Heart left ventricle (tissue), 16 donors: ENCODE data around the gene DMRTC2. TPM values are rescaled to one million over a fixed set of nuclear protein-coding genes. Genes with fewer than 3 reads are reported as not detected.
A peak's percentile ranks its signal among the peaks of the same experiment; 100 is the strongest.

Experiments used
- ATAC-seq, 4 donors: fragments of 200-7000 bp; cut with Tn5 transposase; one replicate each; pipeline ENCODE4 v1.9.1; 2020 to 2022; ENCODE audit warnings: moderate library complexity in 4 of 4, mild to moderate bottlenecking in 3 of 4, moderate number of reproducible peaks in 1 of 4
- DNase-seq, 5 donors: peaks; one replicate each; pipeline ENCODE4 v3.0.0-alpha.2; 2020
- H3K27ac ChIP-seq, 12 donors: fragments of 200-600 bp; sonication (generic) in 4 of 12; one replicate each; pipeline versions ENCODE4 v1.5.0 to v1.8.0; 2016 to 2022; ENCODE audit warnings: mild to moderate bottlenecking in 2 of 12
- H3K27me3 ChIP-seq, 9 donors: fragments of 200-600 bp; sonication (generic) in 2 of 9; one replicate each; pipeline versions ENCODE4 v1.5.1 to v1.8.0; 2016 to 2022; ENCODE audit warnings: mild to moderate bottlenecking in 3 of 9
- H3K36me3 ChIP-seq, 9 donors: fragments of 200-600 bp; sonication (generic) in 2 of 9; one replicate each; pipeline versions ENCODE4 v1.5.0 to v1.8.0; 2018 to 2022; ENCODE audit warnings: mild to moderate bottlenecking in 2 of 9
- H3K4me1 ChIP-seq, 12 donors: fragments of 200-600 bp; sonication (generic) in 4 of 12; one replicate each; pipeline versions ENCODE4 v1.5.0 to v1.8.0; 2016 to 2022; ENCODE audit warnings: mild to moderate bottlenecking in 3 of 12
- H3K4me3 ChIP-seq, 12 donors: fragments of 200-600 bp; sonication (generic) in 4 of 12; one replicate each; pipeline versions ENCODE4 v1.5.0 to v1.8.0; 2017 to 2022; ENCODE audit warnings: mild to moderate bottlenecking in 9 of 12, moderate library complexity in 4 of 12
- H3K9me3 ChIP-seq, 12 donors: fragments of 200-600 bp; sonication (generic) in 4 of 12; one replicate each; pipeline versions ENCODE4 v1.5.0 to v1.8.0; 2016 to 2022; ENCODE audit warnings: mild to moderate bottlenecking in 1 of 12
- POLR2A ChIP-seq, 2 donors: fragments of 450-650 bp; IDR thresholded peaks; one replicate each; pipeline ENCODE4 v1.6.1; 2017; ENCODE audit warnings: antibody characterized with exemption in 2 of 2, mild to moderate bottlenecking in 2 of 2, moderate library complexity in 2 of 2
- WGBS, 4 donors: extraction: QIAGEN DNeasy Blood & Tissue Kit in 2 of 4; methylation state at CpG; one replicate each; pipeline versions ENCODE4 v1.1.5 to v1.1.7; 2013 to 2018; 5-methylcytosine and 5-hydroxymethylcytosine counted together
- intact Hi-C, 10 donors: fragments of 100-400 bp; cut with DNase I; formaldehyde crosslinking; loops; one replicate each; pipeline versions ENCODE4 v1.11.1 to v1.14.2; 2022
- polyA plus RNA-seq, 2 donors: library from polyadenylated mRNA; stranded (reverse); fragments of 200-250 nt; gene quantifications; one replicate each; pipeline ENCODE4 v1.2.3, GENCODE V29; 2013
- total RNA-seq, 9 donors: library from RNA; depleted of rRNA in 2 of 9; stranded (reverse); fragments of >200 nt in 2 of 9; fragmentation: NEBNext Ultra II Directional in 3 of 9; extraction: Animal tissue kit (Norgen Biotek cat#: 25700) in 3 of 9; gene quantifications; one replicate each; pipeline versions ENCODE4 v1.1.0 to v1.2.4, GENCODE V29; 2016 to 2023
- TF ChIP-seq, protein P1 (sequence below), 12 donors: fragments of 200-600 bp; sonication (generic) in 4 of 12; IDR thresholded peaks; one replicate each; pipeline versions ENCODE4 v1.5.0 to v1.8.0; 2018 to 2022; ENCODE audit warnings: antibody characterized with exemption in 12 of 12, mild to moderate bottlenecking in 5 of 12
- donor health status: ischemic (EF 13 %, LVEDD 7.1; RV severe dilation, severe dysfunction).
- donor health status: healthy with polysubstance abuse.
- donor health status: DM: no; HTN: yes; CAD: no.
- donor health status: DM: no; HTN: no; CAD: no.
- donor health status: ischemic (EF 25% LVEDD 6.9; RV normal size, moderate dysfunction).
- donor health status: ischemic (EF 25% LVEDD 5.7; RV mildly dilated, moderate dysfunction).
- donor health status: healthy.
- donor health status: DM: yes; HTN: yes; CAD: no.
- donor health status: ischemic (EF 35%, LVEDD 5.7; RV mildly dilated, moderate dysfunction).
- donor health status: nonischemic (EF 11% LVEDD 7.7; RV severe dilation, severe dysfunction).
- donor health status: DM: yes; HTN: yes; CAD: no.
- donor health status: PGD.
- donor health status: ischemic (EF 29% LVEDD 5.4; RV normal size, mild dysfunction).
- donor health status: nonischemic (EF 23%, LVEDD 6.1; RV moderate dilation, normal function).

DMRTC2 gene
- total and polyA plus RNA-seq, 11 donors: not detected

DNA sequence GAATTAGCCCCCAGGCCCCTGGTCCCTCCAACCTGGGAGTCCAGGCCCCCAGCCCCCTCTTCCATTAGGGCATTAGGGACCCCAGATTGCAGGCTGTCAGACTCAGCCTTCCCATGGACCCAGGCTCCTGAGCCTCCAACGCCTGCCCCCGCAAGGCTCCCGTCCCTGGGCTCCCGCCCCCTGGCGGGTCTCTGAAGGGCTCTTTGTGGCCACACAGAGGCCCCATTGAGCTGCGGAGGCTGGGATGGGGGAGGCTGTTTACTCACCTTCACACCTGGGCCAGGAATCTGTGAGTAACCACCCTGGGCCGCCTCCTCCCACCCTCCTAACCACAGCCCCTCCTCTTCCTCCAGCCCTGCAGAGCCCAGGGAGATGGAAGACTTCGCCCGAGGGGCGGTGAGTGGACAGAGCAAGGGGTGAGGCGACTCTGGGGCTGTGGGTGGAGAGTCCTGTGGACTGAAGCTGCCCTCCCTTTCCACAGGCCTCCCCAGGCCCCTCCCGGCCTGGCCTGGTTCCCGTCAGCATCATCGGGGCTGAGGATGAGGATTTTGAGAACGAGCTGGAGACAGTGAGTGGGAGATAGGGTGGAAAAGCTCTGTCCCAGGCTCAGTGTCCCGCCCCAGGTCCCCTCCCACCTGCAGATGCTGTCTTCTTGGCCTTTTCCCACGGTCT is 43.0 kb downstream of the DMRTC2 start:
- Histone ChIP-seq H3K27me3 (no peaks in the 10 kb centered on the region), H3K27ac (peak overlapping the region in 1 of 12 donors; percentile 84), H3K9me3 (no peaks in the 10 kb centered on the region), H3K4me1 (peaks cover 0 to 42% (median 29%) of the 10 kb centered on the region in 12 donors), H3K36me3 (peaks cover 0 to 52% (median 25%) of the 10 kb centered on the region in 9 donors), H3K4me3 (peak overlapping the region in 1 of 12 donors; percentile 98)
- TF ChIP-seq, protein P1, sequence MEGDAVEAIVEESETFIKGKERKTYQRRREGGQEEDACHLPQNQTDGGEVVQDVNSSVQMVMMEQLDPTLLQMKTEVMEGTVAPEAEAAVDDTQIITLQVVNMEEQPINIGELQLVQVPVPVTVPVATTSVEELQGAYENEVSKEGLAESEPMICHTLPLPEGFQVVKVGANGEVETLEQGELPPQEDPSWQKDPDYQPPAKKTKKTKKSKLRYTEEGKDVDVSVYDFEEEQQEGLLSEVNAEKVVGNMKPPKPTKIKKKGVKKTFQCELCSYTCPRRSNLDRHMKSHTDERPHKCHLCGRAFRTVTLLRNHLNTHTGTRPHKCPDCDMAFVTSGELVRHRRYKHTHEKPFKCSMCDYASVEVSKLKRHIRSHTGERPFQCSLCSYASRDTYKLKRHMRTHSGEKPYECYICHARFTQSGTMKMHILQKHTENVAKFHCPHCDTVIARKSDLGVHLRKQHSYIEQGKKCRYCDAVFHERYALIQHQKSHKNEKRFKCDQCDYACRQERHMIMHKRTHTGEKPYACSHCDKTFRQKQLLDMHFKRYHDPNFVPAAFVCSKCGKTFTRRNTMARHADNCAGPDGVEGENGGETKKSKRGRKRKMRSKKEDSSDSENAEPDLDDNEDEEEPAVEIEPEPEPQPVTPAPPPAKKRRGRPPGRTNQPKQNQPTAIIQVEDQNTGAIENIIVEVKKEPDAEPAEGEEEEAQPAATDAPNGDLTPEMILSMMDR (IDR thresholded peaks at IDR 0.05): no peak
- TF ChIP-seq POLR2A (IDR thresholded peaks at IDR 0.05): no peak
- WGBS, 4 donors: 58 to 68% (median 64%) methylated on average over 15 to 17 of the region's 17 CpGs
- ATAC-seq: no peak
- peak in 1 of 5 donors; percentile 31 for DNase-seq
- intact Hi-C loops: loop anchor here in 3 of 10 donors (5.0 kb wide), 2 partner anchors 39 to 44 kb away; partner anchors contain the start of gene ERFL (in 1 of the 3)

DNA sequence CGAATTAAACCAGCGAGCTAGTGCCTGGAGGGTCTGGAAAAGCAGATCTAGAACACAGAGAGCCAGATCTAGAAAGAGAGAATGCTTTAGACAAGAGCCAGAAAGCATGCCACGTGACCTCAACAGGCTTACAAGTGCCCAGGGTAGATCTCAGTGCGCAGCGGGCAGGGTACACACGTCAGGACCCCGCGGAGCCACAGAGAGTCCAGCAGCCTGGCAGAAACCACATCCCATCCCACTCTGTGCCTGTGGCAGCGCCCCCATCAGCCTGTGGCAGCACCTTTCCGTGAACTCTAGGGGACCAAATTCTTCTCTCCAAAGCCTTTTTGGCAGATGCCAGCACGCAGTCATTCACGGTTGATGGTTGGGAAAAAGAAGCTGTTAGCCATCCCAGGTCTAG is 44.1 kb downstream of the DMRTC2 start:
- Histone ChIP-seq H3K27ac (peak overlapping the region in 1 of 12 donors; percentile 84), H3K36me3 (peaks cover 0 to 55% (median 27%) of the 10 kb centered on the region in 9 donors), H3K4me3 (no peak overlapping the region), H3K9me3 (no peaks in the 10 kb centered on the region), H3K4me1 (peaks cover 0 to 40% (median 28%) of the 10 kb centered on the region in 12 donors), H3K27me3 (no peaks in the 10 kb centered on the region)
- intact Hi-C loops: loop anchor here in 3 of 10 donors (5.0 kb wide), 2 partner anchors 38 to 43 kb away; partner anchors contain the start of gene ERFL (in 1 of the 3)
- DNase-seq (no peak), ATAC-seq (no peak)
- 86 to 93% (median 89%) methylated on average over 12 of the region's 12 CpGs for WGBS, 4 donors
- no peak for TF ChIP-seq POLR2A (IDR thresholded peaks at IDR 0.05)
- TF ChIP-seq, protein P1 (IDR thresholded peaks at IDR 0.05): no peak

DNA sequence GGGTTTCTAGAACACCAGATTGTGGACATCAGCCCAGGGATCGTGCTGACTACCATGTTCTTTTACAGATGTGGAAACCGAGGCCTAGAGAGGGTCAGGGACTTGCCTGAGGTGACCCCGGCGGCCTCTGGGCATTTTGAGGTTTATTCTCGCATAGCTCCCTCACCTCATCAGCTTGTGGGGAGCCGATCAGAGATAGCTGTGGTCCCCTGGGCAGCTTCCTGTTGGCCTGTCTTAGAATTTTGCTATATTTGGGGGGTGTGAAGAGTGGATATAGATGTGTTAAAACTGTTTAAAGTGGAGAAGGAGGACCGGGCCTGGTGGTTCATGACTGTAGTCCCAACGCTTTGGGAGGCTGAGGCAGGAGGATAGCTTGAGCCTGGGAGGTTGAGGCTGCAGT is 45.1 kb downstream of the DMRTC2 start:
- Histone ChIP-seq H3K4me1 (peaks cover 0 to 36% (median 24%) of the 10 kb centered on the region in 12 donors), H3K9me3 (no peaks in the 10 kb centered on the region), H3K4me3 (no peak overlapping the region), H3K27me3 (no peaks in the 10 kb centered on the region), H3K27ac (no peak overlapping the region), H3K36me3 (peaks cover 0 to 60% (median 33%) of the 10 kb centered on the region in 9 donors)
- DNase-seq (no peak), ATAC-seq (no peak)
- WGBS, 4 donors: 85 to 97% (median 95%) methylated on average over 8 of the region's 8 CpGs
- intact Hi-C loops: loop anchor here in 3 of 10 donors (5.0 kb wide), 3 partner anchors 37 to 52 kb away; partner anchors contain the start of gene ERFL (in 1 of the 3)
- TF ChIP-seq POLR2A (IDR thresholded peaks at IDR 0.05): no peak
- TF ChIP-seq, protein P1 (IDR thresholded peaks at IDR 0.05): no peak

GRCh38 chr19:41890936-41891335 is 46.1 kb downstream of the DMRTC2 start:
- DNase-seq (no peak), ATAC-seq (no peak)
- H3K27me3 ChIP-seq: no peaks in the 10 kb centered on the region
- no peaks in the 10 kb centered on the region for H3K9me3 ChIP-seq
- intact Hi-C loops: loop anchor here in 1 of 10 donors (5.0 kb wide), 1 partner anchor 51 kb away; no protein-coding TSS in a partner anchor
- no peak overlapping the region for H3K4me3 ChIP-seq
- H3K27ac ChIP-seq: no peak overlapping the region
- WGBS, 4 donors: 90 to 100% (median 92%) methylated on average over 4 of the region's 4 CpGs
- H3K36me3 ChIP-seq: peaks cover 0 to 69% (median 43%) of the 10 kb centered on the region in 9 donors
- TF ChIP-seq POLR2A (IDR thresholded peaks at IDR 0.05): no peak
- TF ChIP-seq, protein P1 (IDR thresholded peaks at IDR 0.05): no peak
- H3K4me1 ChIP-seq: peaks cover 0 to 26% (median 15%) of the 10 kb centered on the region in 12 donors
